HG03064 (cell line): Measurements from ENCODE around the gene IL4I1.

Experiments
- ATAC-seq: cut with Tn5 transposase; IDR thresholded peaks from one replicate; pipeline ENCODE4 v1.9.1; 2021; ENCODE audit warnings: low read depth; ENCODE audit not compliant: unreplicated experiment

The IL4I1 gene

DNA sequence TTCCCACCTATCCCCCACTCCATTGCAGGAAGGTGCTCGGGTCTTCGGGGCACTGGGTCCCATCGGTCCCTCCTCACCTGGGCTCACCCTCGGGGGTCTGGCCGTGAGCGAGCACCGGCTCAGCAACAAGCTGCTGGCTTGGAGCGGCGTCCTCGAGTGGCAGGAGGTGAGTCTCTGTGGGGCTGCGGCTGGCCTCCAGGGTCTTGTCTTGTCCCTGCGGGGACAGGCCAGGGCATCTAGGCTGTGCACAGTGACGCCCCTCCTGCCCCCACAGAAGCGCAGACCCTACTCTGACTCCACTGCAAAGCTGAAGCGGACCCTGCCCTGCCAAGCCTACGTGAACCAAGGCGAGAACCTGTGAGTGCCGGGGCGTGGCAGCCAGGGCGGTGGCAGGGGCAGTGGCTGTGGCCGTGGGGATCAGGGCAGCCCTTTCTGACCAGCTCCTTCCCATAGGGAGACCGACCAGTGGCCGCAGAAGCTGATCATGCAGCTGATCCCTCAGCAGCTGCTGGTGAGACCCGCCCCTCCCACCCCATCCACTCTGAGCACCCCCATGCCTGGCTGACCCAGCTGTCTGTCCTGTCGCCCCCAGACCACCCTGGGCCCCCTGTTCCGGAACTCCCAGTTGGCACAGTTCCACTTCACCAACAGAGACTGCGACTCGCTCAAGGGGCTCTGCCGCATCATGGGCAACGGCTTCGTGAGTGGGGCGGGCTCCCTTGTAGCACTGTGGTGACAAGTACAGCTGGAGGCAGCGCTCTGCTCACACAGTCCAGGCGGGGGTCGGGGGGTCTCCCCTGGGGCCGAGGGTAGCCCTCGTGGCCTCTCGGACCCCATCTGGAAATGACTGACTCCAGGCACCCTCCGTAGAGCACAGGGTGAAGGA is 42.1 kb downstream of the IL4I1 start:
- no peak for ATAC-seq

DNA sequence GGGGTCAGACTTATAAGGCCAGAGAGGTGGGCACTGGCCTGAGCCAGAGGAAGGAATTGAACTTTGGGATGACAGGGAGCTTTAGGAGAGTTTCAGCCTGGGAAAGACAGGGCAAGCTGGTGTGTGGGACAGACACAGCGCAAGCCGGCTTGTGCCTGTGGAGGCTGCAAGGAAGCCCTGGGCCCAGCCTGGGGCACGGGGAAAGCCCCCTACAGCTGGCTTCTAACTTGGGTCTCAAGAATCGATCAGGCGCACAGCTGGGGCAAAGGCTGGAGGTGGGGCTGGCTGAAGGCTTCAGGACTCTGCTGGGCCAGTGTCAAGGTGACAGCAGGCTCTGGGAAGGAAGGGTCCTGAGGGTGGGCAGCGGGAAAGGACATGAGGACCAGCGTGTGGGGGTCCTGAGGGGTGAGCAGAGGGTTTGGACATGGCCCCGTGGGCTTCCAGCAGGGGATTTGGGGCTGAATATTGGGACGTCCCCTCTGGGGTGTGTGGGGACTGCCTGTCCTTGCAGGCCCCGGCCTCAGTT is 42.8 kb downstream of the IL4I1 start:
- no peak for ATAC-seq

DNA sequence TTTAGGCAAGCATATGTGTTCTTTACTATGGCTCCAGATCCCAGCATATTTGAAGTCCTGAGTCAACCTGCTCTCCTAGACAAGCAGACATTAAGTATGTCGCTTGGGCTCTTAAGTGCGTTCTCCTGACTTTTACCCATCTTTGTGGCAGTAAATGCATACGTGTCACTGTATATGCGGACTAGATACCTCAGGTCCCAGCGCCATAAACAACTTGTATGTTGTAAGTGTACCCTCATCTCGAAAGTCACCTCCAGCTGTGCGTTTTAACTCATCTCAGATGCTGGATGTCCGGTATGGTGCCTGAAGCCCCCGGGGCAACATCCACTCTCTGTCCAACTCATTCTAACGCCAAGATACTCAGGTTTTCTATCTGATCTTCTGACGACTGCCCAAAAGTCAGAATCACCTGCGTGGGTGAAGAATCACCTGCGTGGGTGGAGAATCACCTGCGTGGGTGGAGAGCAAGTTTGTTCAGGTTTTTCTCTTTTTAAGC is 44.0 kb downstream of the IL4I1 start:
- ATAC-seq, result no peak

DNA sequence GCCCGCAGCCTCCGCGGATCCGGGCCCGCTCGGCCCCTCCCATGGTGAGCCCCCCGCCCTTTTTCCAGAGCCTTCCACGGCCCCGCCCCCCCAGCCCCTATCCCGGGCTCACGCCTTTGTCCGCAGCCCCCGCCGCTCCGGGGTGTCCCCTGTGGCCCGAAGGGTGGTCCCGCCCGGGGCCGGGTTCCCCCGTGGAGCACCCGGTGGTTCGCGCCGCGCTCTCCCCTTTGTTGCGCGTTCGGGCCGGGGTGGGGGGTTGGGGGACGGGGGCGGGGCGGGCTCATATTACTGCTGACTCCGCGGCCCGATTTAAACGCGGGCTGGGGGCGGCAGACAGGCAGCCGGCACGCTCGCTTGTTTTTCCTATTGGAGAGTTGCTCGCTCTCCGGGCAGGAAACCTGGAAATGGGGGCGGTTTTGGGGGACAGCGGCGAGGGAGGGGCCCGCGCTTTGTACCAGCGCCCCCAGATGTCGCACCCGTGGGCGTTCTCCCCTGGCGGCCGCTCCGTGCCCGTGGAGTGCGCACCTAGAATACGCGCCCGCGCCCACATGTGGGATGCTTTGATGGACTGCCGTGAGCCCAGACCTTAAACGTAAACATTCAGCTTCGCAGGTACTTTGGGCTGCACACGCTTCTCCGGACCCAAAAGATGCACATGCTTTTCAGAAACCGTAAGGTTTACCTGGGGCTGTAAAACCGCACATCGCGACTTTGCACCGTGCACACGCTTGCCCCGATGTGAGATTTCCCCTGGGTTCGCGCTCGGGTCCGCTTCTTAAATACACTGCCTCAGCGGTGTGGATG is 45.0 kb downstream of the IL4I1 start:
- no peak for ATAC-seq

DNA sequence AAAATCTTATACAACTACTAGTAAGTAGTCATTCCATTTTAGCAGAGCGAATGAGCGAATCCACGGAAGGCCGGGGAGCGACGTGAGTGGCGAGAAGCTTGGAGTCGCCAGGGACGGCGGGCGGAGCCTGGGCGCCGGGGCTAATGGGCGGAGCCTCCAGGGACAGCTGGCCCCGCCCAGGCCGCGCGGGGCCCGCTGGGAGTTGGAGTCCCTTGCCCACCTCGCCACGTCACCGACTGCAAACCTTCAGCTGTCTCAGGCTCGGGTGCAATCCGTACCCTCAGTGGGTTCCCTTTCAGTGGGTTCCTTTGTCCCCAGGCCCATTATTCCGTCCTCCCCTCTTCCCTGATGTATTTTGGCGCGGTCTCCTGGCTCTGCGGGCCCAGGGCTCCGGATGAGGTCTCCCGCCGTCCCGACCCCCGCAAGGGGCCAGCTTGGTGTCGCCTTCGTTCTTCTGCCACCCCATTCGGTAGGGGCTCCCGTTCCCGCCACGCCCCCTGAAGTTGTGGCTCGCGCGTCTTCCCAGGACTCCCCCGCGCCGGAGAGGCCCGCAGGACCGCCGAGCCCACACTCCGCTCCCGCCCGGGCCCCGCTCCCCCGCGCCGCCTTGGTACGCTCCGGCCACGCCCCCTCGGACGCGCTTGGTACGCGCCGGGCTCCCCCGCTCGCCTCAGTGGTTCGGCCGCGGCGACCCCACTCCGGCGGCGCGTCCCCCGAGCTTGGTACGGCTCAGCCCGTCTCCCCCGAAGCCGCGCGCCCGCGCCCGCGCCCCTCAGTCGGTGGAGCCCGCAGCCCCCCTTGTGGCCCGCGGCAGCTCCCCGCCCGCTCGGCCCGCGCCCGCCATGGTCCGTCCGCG is 46.0 kb downstream of the IL4I1 start, which contains the start of gene PTOV1:
TSS of gene PTOV1 (plus strand) at position 673 of the 856 bp plus-strand sequence.
- peak; percentile 72 for ATAC-seq

- no peak for ATAC-seq
These were observed 46.5 kb downstream of the IL4I1 start for GRCh38 chr19:49850221-49850486.

GRCh38 chr19:49849433-49850220 is 47.1 kb downstream of the IL4I1 start:
- no peak for ATAC-seq

- ATAC-seq, result no peak
These were observed 47.7 kb downstream of the IL4I1 start for GRCh38 chr19:49848938-49849337.

- no peak for ATAC-seq
These were observed 48.7 kb downstream of the IL4I1 start for GRCh38 chr19:49847731-49848696.

DNA sequence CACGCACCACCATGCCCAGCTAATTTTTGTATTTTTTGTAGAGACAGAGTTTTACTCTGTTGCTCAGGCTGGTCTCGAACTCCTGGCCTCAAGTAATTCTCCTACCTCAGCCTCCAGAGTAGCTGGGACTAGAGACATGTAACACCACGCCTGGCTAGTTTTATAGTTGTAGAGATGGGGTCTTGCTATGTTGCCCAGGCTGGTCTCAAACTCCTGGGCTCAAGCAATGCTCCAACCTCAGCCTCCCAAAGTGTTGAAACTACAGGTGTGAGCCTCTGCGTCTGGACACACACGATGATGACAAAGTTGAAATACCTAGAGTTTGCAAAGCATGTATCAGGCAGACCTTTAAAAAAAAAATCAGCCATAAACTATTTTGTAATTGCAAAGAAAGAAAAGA is 50.3 kb downstream of the IL4I1 start:
- no peak for ATAC-seq

DNA sequence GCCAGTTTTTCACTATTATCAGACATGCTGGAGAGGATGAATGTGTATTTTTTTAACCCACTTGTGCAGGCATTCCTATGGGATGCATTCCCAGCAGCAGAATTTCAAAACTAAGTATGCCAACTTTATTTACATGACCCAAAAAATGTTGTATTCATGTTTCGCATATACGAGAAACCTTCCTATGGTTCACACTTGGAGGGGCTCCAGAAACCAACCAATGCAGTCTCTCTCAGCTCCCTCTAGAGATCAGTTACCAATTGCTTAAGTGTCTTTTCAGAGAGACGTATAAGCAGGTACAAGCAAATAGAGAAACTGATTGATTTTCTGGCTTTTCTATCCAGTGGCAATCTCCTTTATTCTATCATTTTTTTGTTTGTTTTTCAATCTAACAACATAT is 51.3 kb downstream of the IL4I1 start:
- no peak for ATAC-seq

DNA sequence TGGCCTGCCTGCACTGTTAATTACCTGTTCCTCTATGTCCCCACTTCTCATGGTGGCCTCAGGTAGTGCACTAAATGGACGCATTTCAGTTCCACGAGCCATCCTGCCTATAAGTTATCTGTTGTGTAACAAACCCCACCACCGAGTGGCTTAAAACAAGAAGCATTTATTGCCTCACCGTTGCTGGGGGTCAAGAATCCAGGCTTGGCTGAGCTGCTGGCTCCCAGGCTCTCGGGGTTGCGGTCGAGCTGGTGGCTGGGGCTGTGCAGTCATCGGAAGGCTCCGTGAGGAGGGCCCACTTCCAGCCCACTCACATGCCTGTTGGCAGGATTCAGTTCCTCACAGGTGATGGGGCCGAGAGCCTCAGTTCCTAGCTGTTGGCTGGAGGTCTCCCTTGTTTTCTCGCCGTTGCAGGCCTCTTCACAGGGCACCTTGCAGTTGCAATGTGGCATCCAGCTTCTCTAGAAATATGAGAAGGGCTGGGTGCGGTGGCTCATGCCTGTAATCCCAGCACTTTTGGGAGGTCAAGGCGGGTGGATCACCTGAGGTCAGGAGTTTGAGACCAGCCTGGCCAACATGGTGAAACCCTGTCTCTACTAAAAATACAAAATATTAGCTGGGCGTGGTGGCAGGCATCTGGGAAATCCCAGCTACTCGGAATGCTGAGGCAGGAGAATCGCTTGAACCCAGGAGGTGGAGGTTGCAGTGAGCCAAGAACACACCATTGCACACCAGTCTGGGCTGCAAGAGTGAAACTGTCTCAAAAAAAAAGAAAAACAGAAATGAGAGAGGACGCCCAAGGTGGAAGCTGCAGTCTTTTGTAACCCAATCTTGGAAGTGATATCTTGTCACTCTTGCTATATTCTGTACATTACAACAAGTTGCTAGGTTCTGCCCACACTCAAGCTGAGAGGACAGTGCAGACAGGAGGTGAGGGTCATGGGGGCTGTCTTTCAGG is 52.3 kb downstream of the IL4I1 start:
- ATAC-seq, result no peak

DNA sequence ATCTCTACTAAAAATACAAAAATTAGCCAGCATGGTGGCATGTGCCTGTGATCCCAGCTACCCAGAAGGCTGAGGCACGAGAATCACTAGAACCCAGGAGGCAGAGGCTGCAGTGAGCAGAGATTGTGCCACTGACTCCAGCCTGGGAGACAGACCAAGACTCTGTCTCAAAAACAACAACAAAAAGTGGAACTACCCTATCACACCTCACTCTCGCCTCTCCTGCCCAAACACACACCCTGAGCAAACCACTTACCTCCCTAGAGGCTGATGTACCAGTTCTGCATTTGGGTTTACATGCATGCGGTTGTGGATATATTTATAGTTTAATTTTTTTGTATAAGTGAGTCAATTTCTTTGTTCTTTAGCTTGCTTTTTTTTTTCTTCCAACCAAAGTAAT is 53.4 kb downstream of the IL4I1 start:
- ATAC-seq, result no peak

- no peak for ATAC-seq
These were observed 55.9 kb downstream of the IL4I1 start for GRCh38 chr19:49840736-49841249.

DNA sequence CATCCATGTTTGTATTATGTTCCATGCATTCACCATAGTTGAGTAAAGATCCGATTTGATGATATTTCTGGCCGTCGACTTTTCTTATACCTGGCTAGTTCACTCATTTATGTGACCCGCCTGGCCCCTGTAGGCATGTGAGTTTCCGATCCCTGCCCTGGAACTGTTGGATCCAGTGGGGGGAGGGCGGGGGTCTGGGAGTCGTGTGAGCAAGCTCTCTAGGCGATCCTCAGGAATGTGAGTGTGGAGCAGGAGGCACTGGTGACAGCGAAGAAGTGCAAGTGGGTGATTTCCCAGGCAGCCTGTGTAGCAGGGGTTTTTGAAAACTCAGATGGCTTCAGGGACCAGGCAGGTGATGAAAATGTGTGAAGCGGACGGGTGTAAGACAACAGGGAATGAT is 56.4 kb downstream of the IL4I1 start:
- no peak for ATAC-seq

DNA sequence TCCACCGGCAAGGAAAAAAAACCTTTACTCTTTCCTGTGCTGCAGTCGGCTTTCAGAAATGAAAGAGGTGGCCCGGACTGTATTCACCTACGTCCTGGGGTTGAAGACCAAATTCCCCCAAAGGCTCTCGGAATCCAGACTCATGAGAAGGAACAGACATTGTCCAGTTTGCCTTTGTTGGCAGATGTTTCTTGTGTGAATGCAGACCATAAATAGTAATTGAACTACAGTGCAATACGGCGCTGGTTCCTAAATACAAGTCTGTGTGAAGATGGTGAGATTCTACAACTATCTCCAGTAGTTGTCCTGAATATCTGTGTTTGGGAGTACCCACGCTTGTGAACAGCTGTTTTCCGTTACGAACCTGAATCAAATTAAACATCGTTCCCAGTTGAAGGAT is 57.0 kb downstream of the IL4I1 start:
- ATAC-seq, result no peak
